Cardiac ventricle fibroblast (primary cell): Measurements from ENCODE around the gene UBC. TPM values are rescaled to one million over a fixed set of nuclear protein-coding genes. Genes with fewer than 3 reads are reported as not detected.

Experiments used
- total RNA-seq: library from RNA; depleted of rRNA; stranded (reverse); fragments of >200 nt; gene quantifications from 2 replicates; pipeline ENCODE4 v1.2.3, GENCODE V29; 2015

The UBC gene
- 845 and 854 TPM in 2 replicates for total RNA-seq

DNA sequence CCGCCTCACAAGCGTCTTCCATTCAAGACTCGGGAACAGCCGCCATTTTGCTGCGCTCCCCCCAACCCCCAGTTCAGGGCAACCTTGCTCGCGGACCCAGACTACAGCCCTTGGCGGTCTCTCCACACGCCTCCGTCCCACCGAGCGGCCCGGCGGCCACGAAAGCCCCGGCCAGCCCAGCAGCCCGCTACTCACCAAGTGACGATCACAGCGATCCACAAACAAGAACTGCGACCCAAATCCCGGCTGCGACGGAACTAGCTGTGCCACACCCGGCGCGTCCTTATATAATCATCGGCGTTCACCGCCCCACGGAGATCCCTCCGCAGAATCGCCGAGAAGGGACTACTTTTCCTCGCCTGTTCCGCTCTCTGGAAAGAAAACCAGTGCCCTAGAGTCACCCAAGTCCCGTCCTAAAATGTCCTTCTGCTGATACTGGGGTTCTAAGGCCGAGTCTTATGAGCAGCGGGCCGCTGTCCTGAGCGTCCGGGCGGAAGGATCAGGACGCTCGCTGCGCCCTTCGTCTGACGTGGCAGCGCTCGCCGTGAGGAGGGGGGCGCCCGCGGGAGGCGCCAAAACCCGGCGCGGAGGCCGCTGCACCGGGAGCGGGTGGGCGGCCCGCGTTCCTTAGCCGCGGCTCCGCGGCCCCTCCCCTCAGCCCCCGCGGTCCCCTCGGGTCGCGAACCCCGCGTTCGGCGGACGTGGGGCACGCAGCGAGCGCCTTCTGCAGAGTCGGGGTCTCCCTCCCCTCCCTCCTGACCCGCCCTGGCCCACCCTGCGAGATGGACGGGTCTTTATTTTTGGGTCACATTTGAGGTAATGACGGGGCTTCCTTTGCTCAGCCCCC is at the start of gene UBC:
Gene UBC (minus strand): TSS at position 259 of the 847 bp plus-strand sequence. CDS start 879 bp downstream, outside the sequence.

DNA sequence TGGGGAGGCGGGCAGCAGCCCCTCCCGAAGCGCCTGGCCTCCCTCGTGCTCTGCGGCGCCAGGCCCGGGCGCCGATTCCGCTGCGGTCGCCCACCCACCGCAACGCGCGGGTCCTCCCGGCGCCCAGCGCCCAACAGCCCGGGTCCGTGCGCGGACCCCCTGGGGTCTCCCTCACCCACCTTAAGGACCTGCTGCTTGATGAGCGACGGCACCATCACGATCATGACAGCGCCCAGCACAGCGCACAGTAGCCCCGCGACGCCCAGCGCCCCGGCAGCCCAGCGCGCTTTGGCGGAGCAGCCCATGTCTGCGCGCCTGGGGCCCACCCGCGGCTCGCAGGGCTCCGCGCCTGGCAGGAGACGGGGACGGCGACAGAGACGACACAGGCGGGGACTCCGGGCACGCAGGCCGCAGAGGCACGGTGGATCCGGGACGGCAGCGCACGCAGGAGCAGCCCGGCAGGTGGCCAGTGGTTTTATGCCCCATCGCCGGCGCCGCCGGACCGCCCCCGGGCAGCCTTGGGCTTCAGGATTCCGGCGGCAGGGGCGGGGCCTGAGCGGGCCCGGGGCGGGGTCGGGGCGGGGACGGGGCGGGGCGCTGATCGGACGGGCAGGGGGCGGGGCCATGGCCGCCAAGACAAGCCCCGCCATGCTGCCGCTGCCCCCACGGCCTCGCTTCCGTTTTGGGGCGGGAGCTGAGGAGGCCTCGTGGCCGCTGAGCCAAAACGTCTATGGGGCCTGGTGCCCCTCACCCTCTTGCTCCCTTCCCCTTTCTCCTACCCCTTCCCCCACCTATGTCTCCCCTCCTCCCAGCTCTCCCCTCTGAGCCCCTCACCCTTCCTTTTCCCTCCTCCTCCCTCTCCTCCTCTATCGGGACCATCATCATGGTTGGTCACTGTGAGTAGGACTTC is 50.8 kb downstream of the UBC start, which contains the start of gene SCARB1:
Gene SCARB1 (minus strand): TSS at position 449 of the 910 bp plus-strand sequence. CDS start 144 bp downstream, at position 305.

Other genes with a start within 250 kb of the UBC start
- 6.1 and 10.7 TPM in 2 replicates for gene SCARB1, start 50.8 kb downstream of the UBC start, total RNA-seq
- gene DHX37, start 74.5 kb upstream of the UBC start, total RNA-seq = 11.5 and 15.0 TPM in 2 replicates
- 2.0 and 2.5 TPM in 2 replicates for gene BRI3BP, start 79.0 kb upstream of the UBC start, total RNA-seq
- 17.1 and 19.8 TPM in 2 replicates for gene AACS, start 150.8 kb upstream of the UBC start, total RNA-seq